Kidney tubule cell (primary cell): ENCODE data around the gene MIEF1.
"Not testable (repeated sequence)": the region's sequence is repeated elsewhere in the genome, so short reads cannot be mapped to it uniquely, and the experiment has no call there.

Experiments used
- DNase-seq: peaks from one replicate; pipeline ENCODE4 v3.0.0-alpha.2; 2018; ENCODE audit warnings: low spot score

Gene MIEF1

GRCh38 chr22:39513791-39514190 is 11.7 kb downstream of the MIEF1 start:
- no peak for DNase-seq

- DNase-seq = peak; percentile 48
Observed at GRCh38 chr22:39514373-39514973, 12.4 kb downstream of the MIEF1 start.

DNA sequence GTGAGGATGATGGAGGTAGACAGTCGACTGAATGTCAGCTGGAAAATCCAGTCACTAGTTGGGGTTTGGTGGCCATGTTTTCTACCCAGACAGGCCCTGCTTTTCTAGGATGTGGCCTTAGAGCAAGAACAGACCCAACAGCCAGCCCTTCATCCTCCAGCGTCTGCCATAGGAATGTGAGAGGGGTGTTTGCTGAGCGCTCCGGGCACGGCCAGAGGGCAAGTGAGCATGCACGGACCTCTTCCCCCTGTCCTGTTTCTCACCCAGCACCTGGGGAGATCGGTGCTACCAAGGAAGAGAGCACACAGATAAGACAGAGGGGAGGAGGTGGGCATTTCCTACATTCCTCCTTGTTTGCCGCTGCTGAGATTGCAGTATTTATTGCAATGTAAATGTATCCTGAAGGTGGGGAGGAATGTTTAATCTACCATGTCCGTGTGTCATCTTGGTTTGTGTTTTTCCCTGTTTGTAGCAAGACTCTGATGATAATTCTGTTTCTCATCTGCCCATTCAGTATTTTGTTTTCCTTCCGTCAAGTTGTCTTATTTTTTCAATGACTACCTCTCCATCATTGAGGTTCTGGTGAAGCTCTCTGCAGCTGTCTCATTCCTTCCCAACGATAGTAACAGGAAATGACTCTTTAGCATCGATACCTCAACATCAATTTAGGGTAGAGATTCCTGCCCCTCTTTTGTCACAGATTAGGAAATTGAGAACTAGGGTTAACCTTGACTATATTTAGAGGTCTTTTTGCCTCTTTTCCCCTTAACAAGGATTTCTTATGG is 13.4 kb downstream of the MIEF1 start:
- no peak for DNase-seq

DNA sequence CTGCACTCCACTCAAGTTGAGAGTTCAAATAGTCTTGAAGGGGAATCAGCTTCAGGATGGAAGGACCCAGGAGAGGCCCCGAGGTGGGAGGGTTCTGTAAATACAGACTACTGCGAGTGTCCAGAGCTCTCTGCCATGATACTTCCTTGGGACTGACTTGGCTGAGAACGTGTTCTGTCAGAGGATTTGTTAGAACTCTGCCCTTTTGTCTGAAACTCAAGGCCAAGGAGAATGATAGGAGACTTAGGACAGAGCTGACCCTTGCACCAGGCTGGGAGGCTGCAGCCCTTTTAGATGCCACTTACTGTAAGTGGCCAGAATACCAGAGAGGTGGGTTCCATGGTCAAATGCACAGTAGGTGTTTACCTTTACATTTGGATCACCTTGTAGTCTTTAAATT is 15.4 kb downstream of the MIEF1 start:
- no peak for DNase-seq

DNA sequence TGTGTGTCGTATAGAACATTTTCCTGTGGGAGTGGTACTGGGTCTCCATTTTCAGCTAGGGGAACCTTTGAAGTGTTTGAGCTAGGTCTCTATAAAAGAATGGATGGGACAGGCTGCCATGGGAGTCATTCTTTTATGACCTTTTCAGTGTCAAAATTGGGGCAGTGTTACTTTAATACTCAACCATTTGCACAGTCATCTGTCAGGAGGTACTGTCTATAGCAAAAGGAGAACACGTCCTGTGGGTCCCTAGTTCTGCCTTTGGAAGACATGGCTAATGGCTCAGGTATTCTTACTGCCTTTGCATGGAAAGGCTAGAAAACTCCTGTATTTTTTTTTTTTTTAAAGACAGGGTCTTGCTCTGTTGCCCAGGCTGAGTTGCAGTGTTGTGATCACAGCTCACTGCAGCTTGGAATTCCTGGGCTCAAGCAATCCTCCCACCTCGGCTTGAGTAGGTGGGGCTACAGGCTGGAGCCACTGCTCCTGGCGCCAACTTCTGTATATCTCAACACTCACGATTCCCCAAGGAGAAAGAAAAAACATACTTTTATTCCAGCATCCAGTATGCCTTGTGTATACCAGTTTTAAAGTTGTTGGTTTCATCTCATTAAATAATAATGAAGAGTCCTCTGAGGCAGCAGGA is 16.2 kb downstream of the MIEF1 start:
- peak; percentile 48 for DNase-seq

DNA sequence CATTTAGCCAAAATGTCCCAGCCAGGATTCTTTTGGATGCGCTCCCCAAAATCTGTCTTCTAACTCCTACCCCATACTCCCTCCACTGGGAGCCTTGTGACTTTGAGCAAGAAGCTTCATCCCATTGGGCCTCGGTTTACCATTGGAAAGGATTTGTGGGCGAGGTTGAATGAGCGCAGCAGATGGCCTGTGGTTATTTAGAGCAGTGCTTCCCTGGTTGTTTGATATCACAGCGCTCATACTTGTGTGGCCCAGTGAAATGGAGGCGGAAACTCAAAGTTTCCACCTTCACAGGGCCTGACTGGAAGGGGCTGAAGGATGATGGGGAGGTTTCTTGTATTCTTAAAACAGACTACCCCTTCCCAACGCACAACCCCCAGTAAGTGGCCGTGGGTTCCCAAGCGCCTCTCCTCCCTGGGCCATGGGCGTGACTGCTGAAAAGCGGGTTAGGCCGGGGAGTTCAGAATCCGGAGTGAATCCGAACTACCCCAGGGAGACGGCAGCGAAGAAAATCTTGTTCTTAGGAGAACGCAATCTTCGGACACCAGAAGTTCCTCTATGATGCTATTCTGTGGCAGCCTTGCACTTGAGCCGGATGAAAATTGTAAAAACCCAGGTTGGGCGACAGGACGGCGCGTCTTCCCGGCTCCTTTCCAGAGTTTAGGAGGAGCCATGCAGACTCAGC is 17.0 kb downstream of the MIEF1 start:
- no peak for DNase-seq

DNA sequence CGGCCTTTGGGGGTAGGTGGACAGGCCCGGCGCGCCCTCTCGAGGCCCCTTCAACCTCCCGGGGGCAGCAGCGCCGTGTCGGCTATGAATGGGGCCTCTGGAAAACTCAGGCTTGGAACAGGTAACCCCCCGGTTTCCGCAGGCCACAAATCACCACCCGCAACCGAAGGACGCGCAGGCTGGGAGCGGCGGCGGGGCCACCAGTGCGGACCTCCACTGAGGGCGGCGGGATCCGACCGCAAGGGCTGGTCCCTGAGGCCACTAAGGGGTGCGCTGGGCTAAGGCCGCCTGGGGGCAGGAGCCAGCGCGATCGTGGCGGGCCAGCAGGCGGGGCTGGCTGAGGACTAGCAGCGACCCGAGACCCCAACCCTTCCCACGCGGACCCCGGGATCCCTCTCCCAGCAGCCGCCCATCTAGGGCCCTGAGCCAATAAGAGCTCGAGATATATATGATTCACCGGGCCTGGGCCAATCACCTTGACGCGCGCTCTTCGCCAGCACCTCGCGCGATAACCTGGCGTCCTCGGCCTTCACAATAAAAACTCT is 17.7 kb downstream of the MIEF1 start:
- DNase-seq = peak; percentile 99

DNA sequence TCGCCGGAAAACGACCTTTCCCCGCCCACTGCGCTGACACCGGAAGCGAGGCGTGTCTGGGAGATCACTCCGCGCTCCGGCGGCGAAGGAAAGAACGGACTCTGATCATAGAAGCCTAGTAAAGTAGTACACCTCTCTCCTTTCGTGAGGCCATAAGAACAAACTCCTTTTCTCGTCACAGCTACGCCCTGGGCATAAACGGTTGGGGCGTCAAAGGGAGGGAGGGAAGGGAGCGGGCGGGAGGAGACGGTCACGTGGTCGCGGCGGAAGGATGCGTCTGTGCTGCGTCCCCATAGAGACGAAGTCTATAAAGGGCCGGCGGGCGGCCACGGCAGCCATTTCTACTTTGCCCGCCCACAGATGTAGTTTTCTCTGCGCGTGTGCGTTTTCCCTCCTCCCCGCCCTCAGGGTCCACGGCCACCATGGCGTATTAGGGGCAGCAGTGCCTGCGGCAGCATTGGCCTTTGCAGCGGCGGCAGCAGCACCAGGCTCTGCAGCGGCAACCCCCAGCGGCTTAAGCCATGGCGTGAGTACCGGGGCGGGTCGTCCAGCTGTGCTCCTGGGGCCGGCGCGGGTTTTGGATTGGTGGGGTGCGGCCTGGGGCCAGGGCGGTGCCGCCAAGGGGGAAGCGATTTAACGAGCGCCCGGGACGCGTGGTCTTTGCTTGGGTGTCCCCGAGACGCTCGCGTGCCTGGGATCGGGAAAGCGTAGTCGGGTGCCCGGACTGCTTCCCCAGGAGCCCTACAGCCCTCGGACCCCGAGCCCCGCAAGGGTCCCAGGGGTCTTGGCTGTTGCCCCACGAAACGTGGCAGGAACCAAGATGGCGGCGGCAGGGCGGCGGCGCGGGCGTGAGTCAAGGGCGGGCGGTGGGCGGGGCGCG is 18.4 kb downstream of the MIEF1 start, which contains the start of gene ATF4:
TSS of gene ATF4 (plus strand) at position 337 of the 880 bp plus-strand sequence. CDS start 884 bp downstream, outside the sequence.
- peak; percentile 82 for DNase-seq

DNA sequence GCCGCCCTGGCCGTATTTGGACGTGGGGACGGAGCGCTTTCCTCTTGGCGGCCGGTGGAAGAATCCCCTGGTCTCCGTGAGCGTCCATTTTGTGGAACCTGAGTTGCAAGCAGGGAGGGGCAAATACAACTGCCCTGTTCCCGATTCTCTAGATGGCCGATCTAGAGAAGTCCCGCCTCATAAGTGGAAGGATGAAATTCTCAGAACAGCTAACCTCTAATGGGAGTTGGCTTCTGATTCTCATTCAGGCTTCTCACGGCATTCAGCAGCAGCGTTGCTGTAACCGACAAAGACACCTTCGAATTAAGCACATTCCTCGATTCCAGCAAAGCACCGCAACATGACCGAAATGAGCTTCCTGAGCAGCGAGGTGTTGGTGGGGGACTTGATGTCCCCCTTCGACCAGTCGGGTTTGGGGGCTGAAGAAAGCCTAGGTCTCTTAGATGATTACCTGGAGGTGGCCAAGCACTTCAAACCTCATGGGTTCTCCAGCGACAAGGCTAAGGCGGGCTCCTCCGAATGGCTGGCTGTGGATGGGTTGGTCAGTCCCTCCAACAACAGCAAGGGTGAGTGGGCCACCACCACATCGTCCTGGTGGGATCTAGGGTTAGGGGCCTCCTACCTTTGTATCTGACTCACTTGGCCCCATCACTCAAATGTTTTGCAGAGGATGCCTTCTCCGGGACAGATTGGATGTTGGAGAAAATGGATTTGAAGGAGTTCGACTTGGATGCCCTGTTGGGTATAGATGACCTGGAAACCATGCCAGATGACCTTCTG is 19.2 kb downstream of the MIEF1 start:
- DNase-seq = peak; percentile 17

- not testable (repeated sequence) for DNase-seq
Observed at GRCh38 chr22:39522091-39522490, 20.0 kb downstream of the MIEF1 start.

DNA sequence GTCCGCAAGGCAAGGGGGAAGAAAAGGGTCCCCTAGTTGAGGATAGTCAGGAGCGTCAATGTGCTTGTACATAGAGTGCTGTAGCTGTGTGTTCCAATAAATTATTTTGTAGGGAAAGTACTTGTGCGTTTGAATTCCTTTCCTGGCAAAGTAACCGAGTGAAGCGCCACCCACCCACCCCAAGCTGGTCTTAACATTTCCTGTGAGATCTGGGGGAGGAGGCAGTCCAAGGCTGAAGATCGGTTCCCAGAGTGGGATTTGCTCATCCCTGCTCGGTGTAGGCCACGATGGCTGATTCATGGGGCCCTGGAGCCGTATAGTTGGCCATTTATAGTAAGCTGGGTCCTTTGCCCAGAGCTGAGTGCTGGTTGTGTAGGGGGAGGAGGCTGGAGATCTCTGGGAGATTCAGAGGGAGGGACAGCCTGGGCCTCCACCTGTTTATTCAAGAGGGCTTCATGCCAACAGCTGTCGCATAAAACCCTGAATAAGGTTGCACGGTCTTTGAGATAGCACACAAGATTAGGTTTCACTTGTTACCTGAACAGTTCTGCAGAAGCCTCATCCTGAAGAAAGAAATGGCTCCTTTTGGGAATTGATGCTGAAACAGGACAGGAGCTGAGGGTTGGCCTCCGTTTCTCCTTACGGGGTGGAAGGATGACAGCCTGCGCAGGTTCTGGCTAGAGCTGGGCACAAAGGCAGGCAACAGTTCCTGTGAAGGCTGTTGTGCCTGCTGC is 20.6 kb downstream of the MIEF1 start:
- DNase-seq = peak; percentile 66

- peak; percentile 45 for DNase-seq
Observed at GRCh38 chr22:39524089-39524752, 22.1 kb downstream of the MIEF1 start.

DNA sequence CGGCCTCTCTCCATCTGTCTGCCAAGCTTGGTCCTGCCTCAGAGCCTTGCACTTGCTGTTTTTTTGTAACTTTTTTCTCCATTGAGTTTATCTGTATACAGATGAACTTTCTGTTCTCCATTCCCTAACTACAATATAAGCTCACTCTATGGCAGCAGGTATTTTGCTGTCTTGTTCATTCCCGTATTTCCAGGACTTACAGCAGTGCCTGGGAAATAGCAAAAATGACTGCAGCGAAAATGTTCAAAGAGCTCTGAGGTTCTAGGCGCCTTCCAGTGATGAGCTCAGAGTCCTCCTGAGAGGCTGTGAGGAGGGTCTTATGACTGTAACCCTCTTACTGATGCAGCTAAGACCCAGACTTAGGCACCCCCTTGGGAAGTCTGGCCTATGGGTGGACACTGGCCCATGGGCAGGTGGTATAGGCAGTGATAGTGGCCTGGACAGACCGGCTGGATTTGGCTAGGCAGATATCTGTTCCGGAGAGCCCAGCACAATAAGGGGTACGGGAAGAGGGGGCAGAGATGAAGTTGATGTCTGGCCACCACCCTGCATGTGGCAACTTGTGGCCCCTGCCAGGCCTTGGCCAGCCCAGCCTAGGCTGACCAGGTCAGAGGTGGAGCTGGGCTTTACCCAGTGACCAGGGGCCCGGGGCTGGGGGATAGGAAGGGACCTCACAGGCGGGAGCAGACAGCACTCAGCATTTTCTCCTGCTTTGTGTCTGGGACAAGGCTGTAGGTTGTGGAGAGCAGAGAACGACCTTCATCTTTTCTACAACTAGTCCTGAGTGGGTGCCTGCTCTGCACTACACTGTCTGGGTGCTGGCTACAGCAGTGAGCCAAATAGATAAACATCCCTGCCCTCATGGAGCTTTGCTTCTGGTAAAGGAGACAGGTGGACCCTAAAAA is 22.9 kb downstream of the MIEF1 start:
- DNase-seq = peak; percentile 14

- DNase-seq = peak; percentile 18
Observed at GRCh38 chr22:39525658-39525975, 23.5 kb downstream of the MIEF1 start.

GRCh38 chr22:39526736-39527171 is 24.7 kb downstream of the MIEF1 start:
- DNase-seq = no peak

DNA sequence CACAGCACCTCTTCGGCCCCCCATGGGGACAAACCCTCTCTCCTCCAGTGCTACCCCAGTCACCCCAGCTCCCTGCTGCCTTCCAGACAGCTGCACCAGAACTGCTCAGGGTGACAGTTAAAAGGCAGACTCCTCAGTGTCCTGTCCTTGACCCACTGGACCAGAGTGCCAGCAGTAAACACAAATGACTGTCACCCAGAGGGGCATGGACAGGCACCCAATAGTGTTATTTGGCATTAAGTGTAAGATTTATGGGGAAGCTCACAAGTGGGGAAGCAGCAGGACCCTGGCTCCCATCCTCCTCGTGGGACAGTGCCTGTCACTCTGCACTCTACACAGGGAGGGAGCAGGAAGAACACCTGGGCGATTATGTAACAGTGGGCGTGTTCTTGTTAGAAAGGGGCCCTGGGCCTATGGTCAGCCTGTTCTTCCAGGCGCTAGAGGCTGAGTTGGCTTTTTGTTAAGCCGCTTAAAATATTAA is 25.4 kb downstream of the MIEF1 start:
- DNase-seq = peak; percentile 29

DNA sequence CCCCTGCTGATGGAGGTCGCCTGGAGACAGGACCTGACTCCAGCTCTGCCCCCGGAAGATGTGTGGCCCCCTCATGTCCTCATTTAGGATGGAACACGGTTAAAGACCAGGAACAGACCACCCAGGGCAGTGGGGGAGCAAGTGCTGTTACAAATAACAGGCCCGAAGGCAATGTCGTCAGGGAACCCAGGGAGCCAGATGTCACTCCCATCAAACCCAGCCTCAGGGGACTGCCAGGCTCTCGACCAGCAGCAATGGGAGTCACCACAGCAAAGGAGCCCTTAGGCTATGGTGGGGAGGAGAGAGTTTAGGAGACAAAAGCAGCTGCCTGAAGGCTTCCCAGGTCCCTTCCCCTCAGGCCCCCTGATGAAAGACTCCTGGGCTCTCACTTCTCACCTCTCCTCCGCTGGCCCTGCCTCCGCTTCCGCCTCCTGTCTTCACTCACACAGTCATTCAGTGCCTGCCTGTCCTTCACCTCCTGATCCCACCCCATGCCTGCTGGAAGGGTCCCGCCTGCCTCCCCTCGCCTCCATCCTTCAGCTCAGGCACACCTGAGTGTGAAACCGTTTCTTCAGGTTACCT is 26.1 kb downstream of the MIEF1 start:
- DNase-seq = no peak
